HG03521 (cell line): ENCODE data around the gene ADARB1.
A peak's percentile ranks its signal among the peaks of the same experiment; 100 is the strongest.
"Not testable (repeated sequence)": the region's sequence is repeated elsewhere in the genome, so short reads cannot be mapped to it uniquely, and the experiment has no call there.

Experiments used
- ATAC-seq: cut with Tn5 transposase; IDR thresholded peaks from one replicate; pipeline ENCODE4 v1.9.1; 2021; ENCODE audit warnings: mild to moderate bottlenecking, moderate library complexity; ENCODE audit not compliant: unreplicated experiment

The ADARB1 gene

DNA sequence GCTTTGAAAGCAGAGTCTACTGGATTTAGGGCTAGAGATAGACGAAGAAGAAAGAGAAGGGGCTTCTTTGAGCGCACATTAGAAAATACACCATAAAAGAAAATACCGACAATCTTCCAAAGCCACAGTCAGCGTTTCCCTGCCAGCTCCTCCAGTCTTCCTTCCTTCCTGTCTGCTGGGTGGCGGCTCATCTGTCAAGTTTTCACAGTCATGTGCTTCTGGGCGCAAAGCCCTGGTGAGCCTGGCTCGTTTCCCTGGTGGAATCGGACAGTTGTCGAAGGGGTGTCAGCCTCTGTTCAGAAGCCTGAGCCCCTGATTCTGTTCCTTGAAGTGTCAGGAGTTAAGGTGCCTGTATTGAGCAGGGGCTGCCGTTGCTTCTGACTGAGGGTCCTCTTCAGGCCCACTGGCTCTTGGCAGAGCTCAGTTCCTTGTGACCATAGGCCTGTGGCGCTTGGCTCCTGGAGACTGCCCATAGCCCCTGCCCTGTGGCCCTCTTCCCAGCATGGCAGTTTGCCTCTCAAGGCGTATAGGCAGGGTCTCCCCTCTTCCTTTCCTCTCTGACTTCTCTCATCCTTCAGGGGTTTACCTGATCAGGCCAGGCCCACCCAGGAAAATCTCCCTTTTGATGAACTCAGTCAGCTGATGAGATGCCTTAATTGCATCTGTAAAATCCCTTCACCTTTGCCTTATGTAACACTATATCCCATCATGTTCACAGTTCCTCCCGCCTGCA is 58.6 kb downstream of the ADARB1 start:
- ATAC-seq, result no peak

DNA sequence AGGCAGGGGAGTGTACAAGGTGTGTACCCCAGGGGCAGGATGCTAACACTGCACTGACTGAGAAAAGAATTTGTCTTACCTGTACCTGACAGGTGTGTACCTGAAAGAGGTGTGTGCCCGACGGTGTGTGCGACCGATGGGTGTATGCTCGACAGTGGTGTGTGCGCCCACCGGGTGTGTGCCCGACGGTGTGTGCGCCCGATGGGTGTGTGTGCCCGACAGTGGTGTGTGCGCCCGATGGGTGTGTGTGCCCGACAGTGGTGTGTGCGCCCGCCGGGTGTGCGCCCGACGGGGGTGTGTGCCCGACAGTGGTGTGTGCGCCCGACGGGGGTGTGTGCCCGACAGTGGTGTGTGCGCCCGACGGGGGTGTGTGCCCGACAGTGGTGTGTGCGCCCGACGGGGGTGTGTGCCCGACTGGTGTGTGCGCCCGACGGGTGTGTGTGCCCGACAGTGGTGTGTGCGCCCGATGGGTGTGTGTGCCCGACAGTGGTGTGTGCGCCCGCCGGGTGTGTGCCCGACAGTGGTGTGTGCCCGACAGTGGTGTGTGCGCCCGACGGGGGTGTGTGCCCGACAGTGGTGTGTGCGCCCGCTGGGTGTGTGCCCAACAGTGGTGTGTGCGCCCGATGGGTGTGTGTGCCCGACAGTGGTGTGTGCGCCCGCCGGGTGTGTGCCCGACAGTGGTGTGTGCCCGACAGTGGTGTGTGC is 59.3 kb downstream of the ADARB1 start:
- ATAC-seq, result not testable (repeated sequence)

DNA sequence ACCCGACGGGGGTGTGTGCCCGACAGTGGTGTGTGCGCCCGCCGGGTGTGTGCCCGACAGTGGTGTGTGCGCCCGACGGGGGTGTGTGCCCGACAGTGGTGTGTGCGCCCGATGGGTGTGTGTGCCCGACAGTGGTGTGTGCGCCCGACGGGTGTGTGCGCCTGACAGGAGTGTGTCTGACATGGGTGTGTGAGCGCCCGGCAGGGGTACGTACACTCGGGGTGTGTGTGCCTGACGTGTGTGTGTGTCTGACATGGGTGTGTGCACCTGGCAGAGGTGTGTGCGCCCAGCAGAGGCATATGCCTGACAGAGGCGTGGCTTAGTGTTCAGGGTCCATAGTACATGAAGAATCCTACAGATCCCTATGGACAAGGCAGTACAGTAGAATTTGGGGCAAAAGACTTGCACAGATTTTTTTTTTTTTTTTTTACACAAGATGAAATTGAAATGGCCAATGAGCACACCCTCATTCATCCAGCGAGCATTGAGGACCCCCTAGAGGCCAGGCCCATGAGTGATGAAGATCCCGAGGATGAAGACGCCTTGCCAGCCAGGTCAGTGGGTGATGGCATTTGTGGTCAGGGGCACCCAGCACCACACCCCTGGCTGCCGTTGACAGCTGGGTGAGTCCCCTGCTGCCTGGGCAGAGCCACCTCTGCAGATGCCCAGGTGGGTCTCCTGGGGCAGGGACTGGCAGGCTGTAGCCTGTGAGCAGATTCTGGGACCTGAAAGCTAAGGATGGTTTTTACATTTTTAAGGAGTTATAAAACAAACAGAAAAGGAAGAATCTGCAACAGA is 60.1 kb downstream of the ADARB1 start:
- ATAC-seq, result no peak

GRCh38 chr21:45135122-45135521 is 60.7 kb downstream of the ADARB1 start:
- ATAC-seq, result no peak

GRCh38 chr21:45135868-45136267 is 61.5 kb downstream of the ADARB1 start:
- no peak for ATAC-seq

DNA sequence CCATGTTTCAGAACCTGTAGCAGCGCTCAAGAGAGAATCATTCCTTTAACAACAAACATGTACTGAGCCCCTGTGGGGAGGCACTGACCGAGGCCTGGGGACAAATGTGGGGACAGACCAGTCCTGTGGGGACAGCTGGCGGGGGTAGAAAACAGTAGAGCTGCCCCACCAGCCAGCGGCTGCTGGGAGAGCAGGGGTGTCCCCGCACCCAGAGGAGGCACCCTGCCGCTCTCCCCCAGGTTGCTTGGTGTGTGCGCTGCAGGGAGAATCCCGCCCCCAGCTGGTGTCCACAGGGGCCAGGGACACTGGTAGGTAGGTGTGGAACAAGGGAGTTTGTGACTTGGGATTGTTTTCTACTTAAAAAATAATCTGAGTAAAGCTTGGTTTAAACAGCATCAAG is 62.1 kb downstream of the ADARB1 start:
- no peak for ATAC-seq

DNA sequence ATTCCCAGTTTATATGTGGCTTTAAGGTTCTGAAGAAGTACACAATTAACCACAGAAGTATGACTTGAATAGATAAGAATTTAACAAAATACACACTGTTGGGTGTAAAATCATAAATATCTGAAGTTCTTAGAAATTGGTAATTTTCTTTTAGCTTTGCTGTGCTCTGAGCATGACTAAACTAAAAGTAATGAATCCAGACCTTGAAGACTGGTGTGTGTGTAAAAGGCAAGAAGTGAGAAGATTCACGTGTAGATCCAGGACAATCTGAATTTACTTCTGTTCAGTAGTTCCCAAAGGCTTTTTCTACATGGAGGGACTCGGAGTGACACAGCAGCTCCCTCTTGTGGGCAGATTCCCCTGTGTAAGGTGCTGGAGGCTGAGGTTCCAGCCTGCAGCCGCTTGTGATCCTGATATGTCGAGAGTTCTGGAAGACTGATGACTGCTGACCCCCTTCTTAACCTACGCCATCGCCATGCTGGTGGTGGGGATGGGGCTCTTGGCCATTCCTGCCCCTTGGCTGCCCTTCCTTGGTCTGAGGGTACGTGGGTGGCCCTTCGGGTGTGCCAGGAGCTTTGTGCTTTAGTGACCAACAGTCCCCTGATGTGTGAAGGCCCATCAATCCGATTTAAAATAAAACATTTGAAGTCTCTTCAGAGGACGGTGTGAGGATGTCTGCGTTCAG is 62.7 kb downstream of the ADARB1 start:
- ATAC-seq, result no peak

- no peak for ATAC-seq
These were observed 63.2 kb downstream of the ADARB1 start for GRCh38 chr21:45137612-45137937.

- no peak for ATAC-seq
These were observed 64.0 kb downstream of the ADARB1 start for GRCh38 chr21:45138199-45139002.

DNA sequence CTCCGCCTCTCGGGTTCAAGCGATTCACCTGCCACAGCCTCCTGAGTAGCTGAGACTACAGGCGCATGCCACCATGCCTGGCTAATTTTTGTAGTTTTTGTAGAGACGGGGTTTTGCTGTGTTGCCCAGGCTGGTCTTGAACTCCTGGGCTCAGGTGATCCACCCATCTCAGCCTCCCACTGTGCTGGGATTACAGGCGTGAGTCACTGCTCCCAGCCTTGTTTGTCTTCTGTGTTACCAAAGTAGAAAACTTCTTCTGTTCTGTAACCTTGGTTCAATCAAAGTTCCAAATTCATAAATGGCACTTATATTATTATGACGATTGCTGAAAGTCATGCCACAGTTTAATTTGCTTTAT is 64.6 kb downstream of the ADARB1 start:
- not testable (repeated sequence) for ATAC-seq

- ATAC-seq, result no peak
These were observed 65.1 kb downstream of the ADARB1 start for GRCh38 chr21:45139473-45139872.

GRCh38 chr21:45140346-45140940 is 66.1 kb downstream of the ADARB1 start:
- ATAC-seq, result peak; percentile 76

DNA sequence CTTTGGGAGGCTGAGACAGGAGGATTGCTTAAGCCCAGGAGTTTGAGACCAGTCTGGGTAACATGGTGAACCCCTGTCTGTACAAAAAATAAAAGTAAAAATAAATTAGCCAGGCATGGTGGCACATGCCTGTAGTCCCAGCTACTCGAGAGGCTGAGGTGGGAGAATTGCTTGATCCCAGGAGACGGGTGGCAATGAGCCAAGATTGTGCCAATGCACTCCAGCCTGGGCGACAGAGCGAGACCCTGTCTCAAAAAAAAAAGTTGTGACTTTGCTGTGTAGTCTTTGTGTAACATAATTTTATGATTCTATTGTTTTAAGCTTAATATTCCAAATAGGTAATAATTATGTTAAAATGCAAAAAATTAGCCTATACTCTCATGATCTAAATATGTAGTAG is 66.6 kb downstream of the ADARB1 start:
- not testable (repeated sequence) for ATAC-seq

DNA sequence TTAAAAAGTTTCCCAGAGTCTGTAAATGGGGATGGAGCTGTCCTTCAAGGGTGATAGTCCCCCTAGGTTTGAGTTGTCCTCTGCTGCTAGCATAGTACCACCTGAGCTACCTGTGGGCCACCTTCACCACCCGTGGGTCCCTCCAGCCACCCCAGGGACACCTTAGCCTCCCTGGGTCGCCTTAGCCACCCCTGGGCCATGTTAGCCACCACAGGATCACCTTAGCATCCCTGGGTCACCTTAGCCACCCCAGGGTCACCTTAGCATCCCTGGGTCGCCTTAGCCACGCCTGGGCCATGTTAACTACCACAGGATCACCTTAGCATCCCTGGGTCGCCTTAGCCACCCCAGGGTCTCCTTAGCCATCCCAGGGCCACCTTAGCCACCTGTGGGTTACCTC is 67.1 kb downstream of the ADARB1 start:
- ATAC-seq, result no peak

DNA sequence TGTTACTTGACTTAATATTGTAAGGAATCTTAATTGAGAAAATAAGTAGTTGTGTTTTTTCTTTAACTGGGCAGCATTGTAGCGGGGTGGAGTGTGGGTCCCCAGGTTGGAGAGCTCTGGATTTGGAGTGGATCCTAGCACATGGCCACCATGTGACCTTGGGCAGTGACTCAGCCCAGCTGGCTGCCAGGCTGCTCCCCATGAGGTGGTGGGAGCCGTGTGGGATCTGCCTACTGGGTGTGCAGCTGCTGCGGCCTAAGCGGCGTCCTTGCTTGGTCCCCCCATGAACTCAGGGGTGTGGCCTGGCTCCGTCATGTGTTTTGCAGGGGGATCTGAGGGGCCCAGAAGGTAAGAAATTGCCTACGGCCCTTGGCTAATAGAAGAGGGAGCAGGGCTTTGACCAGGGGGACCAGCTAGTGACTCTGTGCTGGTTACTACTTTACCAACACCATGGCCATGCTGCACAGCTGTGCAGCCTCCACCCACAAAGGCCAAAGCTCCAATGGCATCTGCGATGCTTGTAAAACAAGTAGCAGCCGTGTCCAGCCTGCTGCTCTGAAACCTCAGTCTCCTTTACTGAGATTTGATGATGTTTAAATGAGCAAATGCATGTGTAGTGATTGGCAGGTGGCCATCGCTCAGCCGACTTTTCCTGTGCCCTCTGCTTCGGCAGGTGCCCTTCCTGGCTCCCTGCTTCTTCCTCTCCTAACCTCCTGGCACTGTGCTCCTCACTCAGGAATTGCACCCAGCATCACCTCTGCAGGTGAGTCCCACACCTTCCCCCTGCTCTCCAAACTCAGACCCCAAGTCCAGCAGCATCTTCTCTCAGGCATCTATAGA is 68.3 kb downstream of the ADARB1 start:
- ATAC-seq, result no peak

GRCh38 chr21:45143855-45144254 is 69.5 kb downstream of the ADARB1 start:
- ATAC-seq, result no peak

GRCh38 chr21:45145146-45145545 is 70.8 kb downstream of the ADARB1 start:
- no peak for ATAC-seq

- not testable (repeated sequence) for ATAC-seq
These were observed 71.5 kb downstream of the ADARB1 start for GRCh38 chr21:45145846-45146245.

GRCh38 chr21:45146306-45146705 is 71.9 kb downstream of the ADARB1 start:
- ATAC-seq, result no peak
